COLO668 (cell line): ENCODE data around the gene MARK1.
"Not testable (repeated sequence)": the region's sequence is repeated elsewhere in the genome, so short reads cannot be mapped to it uniquely, and the experiment has no call there.

Experiments used
- DNase-seq: peaks from one replicate; lab custom pipeline; 2025; ENCODE audit not compliant: unreplicated experiment; lab: John Stamatoyannopoulos, UW

The MARK1 gene

GRCh38 chr1:220605651-220606050, 77.7 kb downstream of the MARK1 start:
- not testable (repeated sequence) for DNase-seq

GRCh38 chr1:220611100-220611499, 83.2 kb downstream of the MARK1 start:
- DNase-seq: not testable (repeated sequence)

- no peak for DNase-seq
Observed at GRCh38 chr1:220616836-220617235, 88.9 kb downstream of the MARK1 start.

GRCh38 chr1:220628431-220628830, 100.5 kb downstream of the MARK1 start:
- DNase-seq: no peak

- no peak for DNase-seq
Observed at GRCh38 chr1:220631238-220631815, 103.4 kb downstream of the MARK1 start.

GRCh38 chr1:220637759-220638158, 109.8 kb downstream of the MARK1 start:
- DNase-seq: no peak

GRCh38 chr1:220642285-220642684, 114.3 kb downstream of the MARK1 start:
- DNase-seq: no peak

- DNase-seq: no peak
Observed at GRCh38 chr1:220652995-220653394, 125.1 kb downstream of the MARK1 start.

GRCh38 chr1:220655509-220655908, 127.6 kb downstream of the MARK1 start:
- no peak for DNase-seq

- DNase-seq: no peak
Observed at GRCh38 chr1:220655961-220656740, 128.2 kb downstream of the MARK1 start.

GRCh38 chr1:220666349-220666748, 138.4 kb downstream of the MARK1 start:
- no peak for DNase-seq

- DNase-seq: no peak
Observed at GRCh38 chr1:220669005-220669404, 141.1 kb downstream of the MARK1 start.

- DNase-seq: no peak
Observed at GRCh38 chr1:220670365-220670764, 142.4 kb downstream of the MARK1 start.

GRCh38 chr1:220673921-220674320, 146.0 kb downstream of the MARK1 start:
- no peak for DNase-seq

- no peak for DNase-seq
Observed at GRCh38 chr1:220677251-220677650, 149.3 kb downstream of the MARK1 start.

- peak; percentile 24 for DNase-seq
Observed at GRCh38 chr1:220680085-220680687, 152.2 kb downstream of the MARK1 start.

- DNase-seq: no peak
Observed at GRCh38 chr1:220681220-220681880, 153.4 kb downstream of the MARK1 start.

GRCh38 chr1:220682901-220683576, 155.1 kb downstream of the MARK1 start:
- DNase-seq: no peak

GRCh38 chr1:220683716-220684115, 155.8 kb downstream of the MARK1 start:
- DNase-seq: not testable (repeated sequence)

GRCh38 chr1:220684890-220685289, 157.0 kb downstream of the MARK1 start:
- DNase-seq: no peak

GRCh38 chr1:220685879-220686278, 157.9 kb downstream of the MARK1 start:
- no peak for DNase-seq
